ENCODE data around the gene SCAPER. TPM values are rescaled to one million over a fixed set of nuclear protein-coding genes. Genes with fewer than 3 reads are reported as not detected.
"Not testable (repeated sequence)": the region's sequence is repeated elsewhere in the genome, so short reads cannot be mapped to it uniquely, and the experiment has no call there.

SCAPER gene
- total RNA-seq, 2 experiments from 2014 or later = 10.4 to 22.3 TPM

DNA sequence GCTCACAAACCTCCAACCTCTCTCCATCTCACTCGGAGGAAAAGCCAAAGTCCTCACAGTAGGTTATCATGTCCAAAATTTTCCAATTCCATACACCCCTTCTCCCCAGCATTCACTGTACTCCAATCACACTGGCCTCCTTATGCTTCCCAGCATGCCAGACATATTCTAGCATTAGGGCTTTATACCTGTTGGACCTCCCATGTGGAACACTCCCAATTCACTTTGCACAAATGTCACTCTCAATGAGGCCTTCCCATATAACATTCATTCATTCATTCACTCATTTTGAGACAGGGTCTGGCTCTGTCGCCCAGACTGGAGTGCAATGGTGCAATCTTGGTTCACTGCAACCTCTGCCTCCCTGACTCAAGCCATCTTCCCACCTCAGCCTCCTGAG is 19.9 kb downstream of the SCAPER start:
- H3K9me2 ChIP-seq (ENCODE audit: insufficient read depth, low read length) = no peaks in the 10 kb centered on the region
- POLR2A ChIA-PET = no interaction called here

DNA sequence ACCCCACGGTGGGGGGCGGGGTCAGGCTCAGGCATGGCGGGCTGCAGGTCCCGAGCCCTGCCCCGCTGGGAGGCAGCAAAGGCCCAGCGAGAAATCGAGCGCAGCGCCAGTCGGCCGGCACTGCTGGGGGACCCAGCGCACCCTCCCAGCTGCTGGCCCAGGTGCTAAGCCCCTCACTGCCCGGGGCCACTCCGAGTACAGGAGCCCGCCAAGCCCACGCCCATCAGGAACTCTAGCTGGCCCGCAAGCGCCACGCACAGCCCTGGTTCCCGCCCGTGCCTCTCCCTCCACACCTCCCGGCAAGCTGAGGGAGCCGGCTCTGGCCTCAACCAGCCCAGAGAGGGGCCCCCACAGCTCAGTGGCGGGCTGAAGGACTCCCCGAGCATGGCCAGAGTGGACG is 29.2 kb downstream of the SCAPER start:
- Histone ChIP-seq H3K36me3 (ENCODE audit: insufficient read depth, low read length) (no peaks in the 10 kb centered on the region), H3K79me2 (ENCODE audit: insufficient read depth, low read depth, low read length) (no peaks in the 10 kb centered on the region), H4K20me1 (ENCODE audit: insufficient read depth, low read length) (no peaks in the 10 kb centered on the region), H3K4me1 (ENCODE audit: insufficient read depth, low read length, poor library complexity, severe bottlenecking) (no peaks in the 10 kb centered on the region), H3K27ac (ENCODE audit: low read depth, low read length, poor library complexity, severe bottlenecking) (no peak overlapping the region), H3K4me2 (ENCODE audit: low read length) (no peak overlapping the region), H3K4me3 (ENCODE audit: low read depth, low read length, poor library complexity, severe bottlenecking) (no peak overlapping the region), H3K9me2 (ENCODE audit: insufficient read depth, low read length) (no peaks in the 10 kb centered on the region), H3K9me3 (ENCODE audit: low read length) (no peaks in the 10 kb centered on the region), H2AFZ (ENCODE audit: low read length) (no peak overlapping the region)
- intact Hi-C loops (cut with micrococcal nuclease; ENCODE audit: unreplicated experiment) = loop anchor here (10.0 kb wide), 1 partner anchor 419 kb away; no protein-coding TSS in a partner anchor
- CTCF ChIA-PET (ENCODE audit: unreplicated experiment) = no interaction called here
- BruUV-seq (replicated peaks) = no TSS peak
- TF ChIP-seq, protein P1, sequence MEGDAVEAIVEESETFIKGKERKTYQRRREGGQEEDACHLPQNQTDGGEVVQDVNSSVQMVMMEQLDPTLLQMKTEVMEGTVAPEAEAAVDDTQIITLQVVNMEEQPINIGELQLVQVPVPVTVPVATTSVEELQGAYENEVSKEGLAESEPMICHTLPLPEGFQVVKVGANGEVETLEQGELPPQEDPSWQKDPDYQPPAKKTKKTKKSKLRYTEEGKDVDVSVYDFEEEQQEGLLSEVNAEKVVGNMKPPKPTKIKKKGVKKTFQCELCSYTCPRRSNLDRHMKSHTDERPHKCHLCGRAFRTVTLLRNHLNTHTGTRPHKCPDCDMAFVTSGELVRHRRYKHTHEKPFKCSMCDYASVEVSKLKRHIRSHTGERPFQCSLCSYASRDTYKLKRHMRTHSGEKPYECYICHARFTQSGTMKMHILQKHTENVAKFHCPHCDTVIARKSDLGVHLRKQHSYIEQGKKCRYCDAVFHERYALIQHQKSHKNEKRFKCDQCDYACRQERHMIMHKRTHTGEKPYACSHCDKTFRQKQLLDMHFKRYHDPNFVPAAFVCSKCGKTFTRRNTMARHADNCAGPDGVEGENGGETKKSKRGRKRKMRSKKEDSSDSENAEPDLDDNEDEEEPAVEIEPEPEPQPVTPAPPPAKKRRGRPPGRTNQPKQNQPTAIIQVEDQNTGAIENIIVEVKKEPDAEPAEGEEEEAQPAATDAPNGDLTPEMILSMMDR (conservative IDR thresholded peaks at IDR 0.05; ENCODE audit: low read length) = no peak
- TF ChIP-seq EZH2phosphoT487 (IDR thresholded peaks at IDR 0.05; ENCODE audit: borderline replicate concordance, low read depth, low read length) = no peak
- DNase-seq (ENCODE audit: low spot score) = no peak
- POLR2A ChIA-PET = no interaction called here

More for the DNA sequence above, 19.9 kb downstream of the SCAPER start:
- Histone ChIP-seq H3K27ac (ENCODE audit: low read depth, low read length, poor library complexity, severe bottlenecking) (no peak overlapping the region), H3K9me3 (ENCODE audit: low read length) (no peaks in the 10 kb centered on the region), H2AFZ (ENCODE audit: low read length) (no peak overlapping the region), H3K4me2 (ENCODE audit: low read length) (no peak overlapping the region), H3K79me2 (ENCODE audit: insufficient read depth, low read depth, low read length) (no peaks in the 10 kb centered on the region), H3K36me3 (ENCODE audit: insufficient read depth, low read length) (no peaks in the 10 kb centered on the region), H3K4me3 (ENCODE audit: low read depth, low read length, poor library complexity, severe bottlenecking) (no peak overlapping the region), H3K4me1 (ENCODE audit: insufficient read depth, low read length, poor library complexity, severe bottlenecking) (no peaks in the 10 kb centered on the region), H4K20me1 (ENCODE audit: insufficient read depth, low read length) (no peaks in the 10 kb centered on the region)
- BruUV-seq (replicated peaks) = no TSS peak
- TF ChIP-seq EZH2phosphoT487 (IDR thresholded peaks at IDR 0.05; ENCODE audit: borderline replicate concordance, low read depth, low read length) = no peak
- TF ChIP-seq, protein P1 (conservative IDR thresholded peaks at IDR 0.05; ENCODE audit: low read length) = no peak
- CTCF ChIA-PET (ENCODE audit: unreplicated experiment) = no interaction called here
- intact Hi-C loops (cut with micrococcal nuclease; ENCODE audit: unreplicated experiment) = no loop called here
- no peak for DNase-seq (ENCODE audit: low spot score)

DNA sequence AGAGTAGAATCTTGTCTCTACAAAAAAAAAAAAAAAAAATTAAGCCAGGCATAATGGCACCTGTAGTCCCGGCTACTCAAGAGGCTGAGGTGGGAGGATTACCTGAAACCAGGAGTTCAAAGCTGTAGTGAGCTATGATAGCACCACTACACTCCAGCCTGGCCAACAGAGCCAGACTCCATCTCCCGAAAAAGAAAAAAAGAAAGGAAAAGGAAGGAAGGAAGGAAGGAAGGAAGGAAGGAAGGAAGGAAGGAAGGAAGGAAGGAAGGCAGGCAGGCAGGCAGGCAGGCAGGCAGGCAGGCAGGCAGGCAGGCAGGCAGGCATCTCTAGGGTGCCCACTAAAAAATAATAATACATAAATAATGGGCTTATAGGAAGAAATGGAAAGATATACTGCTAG is 32.1 kb downstream of the SCAPER start:
- CTCF ChIA-PET (ENCODE audit: unreplicated experiment); H3K4me1 ChIP-seq (ENCODE audit: insufficient read depth, low read length, poor library complexity, severe bottlenecking); H3K79me2 ChIP-seq (ENCODE audit: insufficient read depth, low read depth, low read length); H3K36me3 ChIP-seq (ENCODE audit: insufficient read depth, low read length); H3K27ac ChIP-seq (ENCODE audit: low read depth, low read length, poor library complexity, severe bottlenecking); H3K4me3 ChIP-seq (ENCODE audit: low read depth, low read length, poor library complexity, severe bottlenecking); H3K9me2 ChIP-seq (ENCODE audit: insufficient read depth, low read length); POLR2A ChIA-PET; H2AFZ ChIP-seq (ENCODE audit: low read length); BruUV-seq (replicated peaks); H3K9me3 ChIP-seq (ENCODE audit: low read length); DNase-seq (ENCODE audit: low spot score); H3K4me2 ChIP-seq (ENCODE audit: low read length); H4K20me1 ChIP-seq (ENCODE audit: insufficient read depth, low read length): not testable (repeated sequence)
- intact Hi-C loops (cut with micrococcal nuclease; ENCODE audit: unreplicated experiment) = loop anchor here (10.0 kb wide), 1 partner anchor 422 kb away; no protein-coding TSS in a partner anchor

All from OCI-LY7 (cell line).